GM12878 (cell line): ENCODE measurements around the gene ZNF385A. TPM values are rescaled to one million over a fixed set of nuclear protein-coding genes. Genes with fewer than 3 reads are reported as not detected.

Source experiments
- ATAC-seq: fragments of 200-7000 bp; cut with Tn5 transposase; 3 replicates; pipeline ENCODE4 v1.9.1; 2020; ENCODE audit warnings: mild to moderate bottlenecking, moderate library complexity
- BruUV-seq: library from RNA; stranded (reverse); fragments of 400-500 nt; replicated peaks from 2 replicates; lab custom pipeline; 2021; lab: Mats Ljungman, UMichigan
- CTCF ChIA-PET: fragments of 300-600 bp; sonication (Branson Sonifier 250); formaldehyde crosslinking; extraction: SDS; loops from one replicate; lab custom pipeline; 2021; ENCODE audit warnings: inconsistent platforms; lab: Yijun Ruan, JAX
- POLR2A ChIA-PET: fragments of 350-600 bp; formaldehyde crosslinking; extraction: SDS; loops from one replicate; lab custom pipeline; 2021; ENCODE audit warnings: inconsistent platforms; lab: Charles Lee
- RAD21 ChIA-PET: fragments of 300-600 bp; sonication (Branson Sonifier 250); formaldehyde crosslinking; loops from one replicate; lab custom pipeline; 2023; ENCODE audit warnings: antibody characterized with exemption; ENCODE audit not compliant: unreplicated experiment; lab: Charles Lee
- SMC1A ChIA-PET: fragments of 300-600 bp; sonication (Branson Sonifier 250); formaldehyde crosslinking; loops from one replicate; lab custom pipeline; 2023; ENCODE audit not compliant: unreplicated experiment, uncharacterized antibody; lab: Charles Lee
- DNase-seq: peaks from one replicate; pipeline ENCODE4 v3.0.0-alpha.2; 2011; ENCODE audit warnings: low read depth, low spot score
- FAIRE-seq: peaks from 3 replicates; lab custom pipeline; 2011; peaks lifted over from hg19 to GRCh38; lab: Jason Lieb, UNC
- H2AFZ ChIP-seq: 2 replicates; pipeline ENCODE4 v1.6.0; 2011; ENCODE audit warnings: low read depth, low read length, control low read depth; ENCODE audit not compliant: control insufficient read depth
- H3K27ac ChIP-seq: 2 replicates; pipeline ENCODE4 v1.5.1; 2011; ENCODE audit warnings: control low read depth; ENCODE audit not compliant: control insufficient read depth, insufficient read depth
- H3K27me3 ChIP-seq, 2 experiments: replicated peaks in 1 of 2; 2 replicates each; pipeline versions ENCODE4 v1.6.0 to v1.6.1; 2011; ENCODE audit warnings: low read length in 1 of 2; ENCODE audit not compliant: control insufficient read depth in 2 of 2, insufficient read depth in 2 of 2
- H3K36me3 ChIP-seq, 2 experiments: 2 replicates each; pipeline ENCODE4 v1.5.1; 2011; ENCODE audit warnings: low read length in 1 of 2; ENCODE audit not compliant: control insufficient read depth in 2 of 2, insufficient read depth in 2 of 2
- H3K4me1 ChIP-seq: 2 replicates; pipeline ENCODE4 v1.6.1; 2011; ENCODE audit warnings: mild to moderate bottlenecking, low read length, moderate library complexity, mixed read lengths; ENCODE audit not compliant: control insufficient read depth, insufficient read depth
- H3K4me2 ChIP-seq: 2 replicates; pipeline ENCODE4 v1.6.0; 2011; ENCODE audit warnings: control low read depth; ENCODE audit not compliant: control insufficient read depth, insufficient read depth
- H3K4me3 ChIP-seq: fragments of 200-600 bp; sonication (generic); 2 replicates; pipeline ENCODE4 v1.5.1; 2016
- H3K79me2 ChIP-seq: 2 replicates; pipeline ENCODE4 v1.6.0; 2011; ENCODE audit warnings: low read length; ENCODE audit not compliant: control insufficient read depth, insufficient read depth
- H3K9ac ChIP-seq: 2 replicates; pipeline ENCODE4 v1.8.0; 2011; ENCODE audit warnings: low read length, control low read depth, mixed read lengths; ENCODE audit not compliant: control insufficient read depth, insufficient read depth
- H3K9me3 ChIP-seq: replicated peaks from 3 replicates; pipeline ENCODE4 v1.5.1; 2011; ENCODE audit warnings: mild to moderate bottlenecking, low read length; ENCODE audit not compliant: control insufficient read depth, insufficient read depth
- H4K20me1 ChIP-seq: 2 replicates; pipeline ENCODE4 v1.6.0; 2011; ENCODE audit not compliant: control insufficient read depth, insufficient read depth
- BACH1 ChIP-seq: fragments of 450-650 bp; IDR thresholded peaks from 2 replicates; pipeline ENCODE4 v1.6.1; 2017; ENCODE audit warnings: mild to moderate bottlenecking, borderline replicate concordance
- CBX5 ChIP-seq: sonication (generic); IDR thresholded peaks from 2 replicates; pipeline ENCODE4 v1.6.1; 2016; ENCODE audit warnings: low read depth, moderate library complexity, mild to moderate bottlenecking, inconsistent platforms
- FOXM1 ChIP-seq: IDR thresholded peaks from 2 replicates; pipeline ENCODE4 v1.6.1; 2012; ENCODE audit warnings: low read depth, mild to moderate bottlenecking, inconsistent platforms, low read length, moderate library complexity
- HDAC2 ChIP-seq: fragments of 200-600 bp; sonication (generic); IDR thresholded peaks from 2 replicates; pipeline ENCODE4 v1.6.1; 2017
- IKZF2 ChIP-seq, 2 experiments: fragments of 450-650 bp; IDR thresholded peaks; 2 replicates each; pipeline ENCODE4 v1.6.1; 2017; ENCODE audit warnings: mild to moderate bottlenecking in 2 of 2, moderate library complexity in 2 of 2
- MTA2 ChIP-seq: fragments of 450-650 bp; IDR thresholded peaks from 2 replicates; pipeline ENCODE4 v1.6.1; 2016; ENCODE audit warnings: low read depth, mild to moderate bottlenecking, moderate library complexity
- RAD21 ChIP-seq: IDR thresholded peaks from 2 replicates; pipeline ENCODE4 v1.6.1; 2011; ENCODE audit warnings: mild to moderate bottlenecking, low read depth, low read length, moderate library complexity; ENCODE audit not compliant: insufficient read depth
- RELB ChIP-seq: fragments of 450-650 bp; IDR thresholded peaks from 2 replicates; pipeline ENCODE4 v1.6.1; 2017; ENCODE audit warnings: low read depth, mild to moderate bottlenecking, moderate library complexity
- RFX5 ChIP-seq: IDR thresholded peaks from 2 replicates; pipeline ENCODE4 v1.6.1; 2011; ENCODE audit warnings: low read depth, low read length, improper control_type of control experiment
- TARDBP ChIP-seq: IDR thresholded peaks from 2 replicates; pipeline ENCODE4 v1.6.1; 2016; ENCODE audit warnings: borderline replicate concordance
- USF1 ChIP-seq: IDR thresholded peaks from 2 replicates; pipeline ENCODE4 v1.6.1; 2011; ENCODE audit warnings: borderline replicate concordance, low read depth, mild to moderate bottlenecking, moderate library complexity, mixed read lengths, low read length; ENCODE audit not compliant: insufficient read depth; ENCODE audit errors: extremely low read length
- YY1 ChIP-seq: IDR thresholded peaks from 2 replicates; pipeline ENCODE4 v1.6.1; 2011; ENCODE audit warnings: low read depth, mild to moderate bottlenecking, low read length
- ZNF592 ChIP-seq: fragments of 450-650 bp; IDR thresholded peaks from 2 replicates; pipeline ENCODE4 v1.6.1; 2017; ENCODE audit warnings: mild to moderate bottlenecking, moderate library complexity
- WGBS: methylation state at CpG from one replicate; pipeline ENCODE4 v1.1.6; 2016; ENCODE audit warnings: low lambda C conversion rate; ENCODE audit not compliant: insufficient replicate concordance, insufficient coverage; ENCODE audit errors: missing lambda C conversion rate; 5-methylcytosine and 5-hydroxymethylcytosine counted together
- in situ Hi-C: fragments of 300-500 bp; cut with MboI; formaldehyde crosslinking; loops from 9 replicates; pipeline ENCODE4 v1.14.3; 2018; ENCODE audit warnings: mixed read lengths
- intact Hi-C: fragments of 100-400 bp; cut with micrococcal nuclease; formaldehyde crosslinking; loops from one replicate; pipeline ENCODE4 v1.14.2; 2022; ENCODE audit not compliant: unreplicated experiment
- polyA plus RNA-seq, 11 experiments: library from polyadenylated mRNA; depleted of rRNA in 4 of 11; unstranded in 6 of 11; stranded (reverse) in 5 of 11; fragments of >200 nt; fragmentation: Nextera tagmentation in 4 of 11; fragmentation: Illumina TruSeq in 1 of 11; extraction: Ambion mirVana in 4 of 11; extraction: Trizol in 1 of 11; gene quantifications; 1 replicate in 1 of 11; 2 replicates in 10 of 11; pipeline versions ENCODE4 v1.2.1 to v1.2.3, GENCODE V29; 2011 to 2016; ENCODE audit warnings: inconsistent platforms in 2 of 11, missing spikeins in 2 of 11, low read depth in 1 of 11
- total RNA-seq, 4 experiments: library from RNA; depleted of rRNA in 3 of 4; stranded (reverse); fragments of >200 nt in 3 of 4; fragmentation: Illumina TruSeq in 1 of 4; extraction: Trizol in 1 of 4; gene quantifications; 2 replicates each; pipeline versions ENCODE4 v1.2.1 to v1.2.3, GENCODE V29; 2013 to 2021

The ZNF385A gene
- total and polyA plus RNA-seq, 10 of the 15 experiments (the other 5 are each of a cell fraction or from before 2014, with no cell fraction given): 0.26 to 26.1 (median 4.9) TPM

DNA sequence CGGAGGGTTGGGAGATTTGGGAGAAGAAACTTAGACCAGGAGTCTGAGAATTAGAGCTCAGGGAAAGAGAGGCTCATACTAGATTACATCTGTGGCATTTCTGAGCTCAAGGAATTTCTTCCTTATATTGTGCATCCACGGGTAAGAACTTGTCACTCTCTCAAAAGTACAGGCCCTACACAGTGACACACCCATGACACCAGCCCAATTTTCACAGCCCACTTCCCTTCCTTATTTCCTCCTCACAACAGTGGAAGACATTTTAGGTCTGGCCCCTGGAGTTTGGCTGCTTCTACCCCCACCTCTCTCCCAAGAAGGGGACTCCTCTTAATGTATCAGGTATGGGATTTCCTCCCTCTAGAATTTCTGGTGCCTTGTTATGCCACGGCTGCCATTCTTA, 9.2 kb upstream of the ZNF385A start (continued):
- TF ChIP-seq ZNF592 (no peak), CBX5 (no peak), USF1 (no peak), YY1 (no peak), MTA2 (no peak)

DNA sequence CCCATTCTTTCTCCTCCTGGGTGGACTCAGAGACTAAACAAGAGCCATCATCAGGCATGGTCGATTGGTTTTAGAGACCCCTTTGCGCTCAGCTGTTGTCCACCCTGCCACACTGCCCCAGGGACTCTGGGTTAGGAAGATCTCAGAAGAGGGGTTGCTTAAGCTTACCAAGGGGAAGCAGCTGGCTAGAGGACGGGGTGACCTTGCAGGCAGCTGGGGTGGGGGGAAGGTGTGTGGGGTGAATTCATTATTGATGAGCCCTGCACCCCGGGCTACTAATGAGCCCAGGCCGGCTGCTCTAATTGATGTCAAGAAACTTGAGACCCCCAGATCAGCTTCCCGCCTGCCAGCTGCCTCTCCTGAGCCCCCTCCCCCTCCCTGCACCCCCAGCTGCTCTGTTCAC, 8.7 kb upstream of the ZNF385A start:
- H3K36me3 ChIP-seq: no peaks in the 10 kb centered on the region
- no peaks in the 10 kb centered on the region for H3K27me3 ChIP-seq
- DNase-seq (no peak), FAIRE-seq (no peak), ATAC-seq (no peak)
- no TSS peak for BruUV-seq
- no peaks in the 10 kb centered on the region for H3K79me2 ChIP-seq
- intact Hi-C loops (no loop called here), in situ Hi-C loops (no loop called here)
- RAD21 ChIA-PET: interaction anchor here (0.7 to 2.0 kb wide), 8 partner anchors 11 to 172 kb away, joined by 3 to 7 read pairs (median 4); partner anchors contain the start of gene CBX5
- H4K20me1 ChIP-seq: no peaks in the 10 kb centered on the region
- no peak overlapping the region for H3K4me2 ChIP-seq
- SMC1A ChIA-PET: interaction anchor here (0.7 to 2.6 kb wide), 7 partner anchors 8 to 70 kb away, joined by 3 to 17 read pairs (median 4); partner anchors contain the start of gene ZNF385A
- CTCF ChIA-PET: interaction anchor here (0.6 to 4.1 kb wide), 24 partner anchors 8 to 332 kb away, joined by 3 to 58 read pairs (median 4); partner anchors contain the start of genes NCKAP1L and ZNF385A
- no peaks in the 10 kb centered on the region for H3K4me1 ChIP-seq
- H3K4me3 ChIP-seq: no peak overlapping the region
- no peaks in the 10 kb centered on the region for H3K9me3 ChIP-seq
- 26% methylated on average over 5 of the region's 6 CpGs for WGBS
- no peak overlapping the region for H3K27ac ChIP-seq
- POLR2A ChIA-PET: interaction anchor here (0.5 to 0.6 kb wide), 2 partner anchors 23 to 114 kb away, joined by 3 to 5 read pairs; no protein-coding TSS in a partner anchor
- no peak overlapping the region for H2AFZ ChIP-seq
- H3K9ac ChIP-seq: no peak overlapping the region
- TF ChIP-seq RAD21 (no peak), IKZF2 (IDR thresholded peaks at IDR 0.05) (no peak), BACH1 (no peak), TARDBP (no peak), HDAC2 (no peak), RFX5 (no peak), RELB (no peak), FOXM1 (no peak)
